ENCODE measurements around the gene RNF213. TPM values are rescaled to one million over a fixed set of nuclear protein-coding genes. Genes with fewer than 3 reads are reported as not detected.

Gene RNF213
- total RNA-seq, 1 experiment from 2014 or later = 71.4 TPM

DNA sequence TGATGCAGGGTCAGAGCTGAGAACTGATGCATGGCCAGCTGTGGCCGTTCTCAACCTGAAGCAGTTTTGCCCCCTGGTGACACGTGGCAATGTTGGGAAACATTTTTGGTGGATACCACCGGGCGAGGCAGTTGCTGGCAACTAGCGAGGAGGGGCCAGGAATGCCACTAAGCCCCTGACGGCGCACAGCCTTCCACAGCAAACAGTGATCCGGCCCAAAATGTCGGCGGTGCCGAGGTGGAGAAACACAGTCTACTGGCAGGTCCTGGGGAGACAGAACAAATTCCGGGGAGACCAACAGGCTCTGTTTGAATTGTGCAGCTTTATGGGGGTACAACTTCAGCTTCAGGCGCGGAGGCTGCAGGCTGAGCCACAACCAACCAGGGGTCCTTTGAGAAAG lies 32.2 kb upstream of the RNF213 start:
- no peak overlapping the region for H3K4me2 ChIP-seq (ENCODE audit: low read length)
- no peaks in the 10 kb centered on the region for H3F3A ChIP-seq (ENCODE audit: low read length, unreplicated experiment)
- H3K79me2 ChIP-seq (ENCODE audit: low read length) = no peaks in the 10 kb centered on the region
- ChIA-PET POLR2A (ENCODE audit: unreplicated experiment) (no interaction called here), CTCF (no interaction called here)
- H3K4me1 ChIP-seq (ENCODE audit: insufficient read depth, low read length) = no peaks in the 10 kb centered on the region
- H3K9me3 ChIP-seq (ENCODE audit: low read length) = peaks cover 19% of the 10 kb centered on the region
- no peaks in the 10 kb centered on the region for H4K20me1 ChIP-seq (ENCODE audit: low read length)
- H3K27ac ChIP-seq (ENCODE audit: low read length) = no peak overlapping the region
- ATAC-seq (no peak), DNase-seq (no peak)
- no peaks in the 10 kb centered on the region for H3K9me2 ChIP-seq (replicated peaks; ENCODE audit: low read length)
- no peak overlapping the region for H3K9ac ChIP-seq (ENCODE audit: low read length)
- no peak overlapping the region for H3K4me3 ChIP-seq (ENCODE audit: low read length)
- intact Hi-C loops (cut with micrococcal nuclease) = no loop called here
- H2AFZ ChIP-seq (ENCODE audit: low read length) = no peak overlapping the region
- no peaks in the 10 kb centered on the region for H3K27me3 ChIP-seq (ENCODE audit: low read length)
- no TSS peak for BruUV-seq (replicated peaks)
- TF ChIP-seq EZH2 (IDR thresholded peaks at IDR 0.05; ENCODE audit: low read length, unreplicated experiment) (no peak), CTCF (conservative IDR thresholded peaks at IDR 0.05; ENCODE audit: low read depth, low read length) (no peak), EZH2phosphoT487 (IDR thresholded peaks at IDR 0.05; ENCODE audit: borderline replicate concordance, low read length) (no peak)
- H3K36me3 ChIP-seq (ENCODE audit: low read depth, low read length) = peaks cover 24% of the 10 kb centered on the region

DNA sequence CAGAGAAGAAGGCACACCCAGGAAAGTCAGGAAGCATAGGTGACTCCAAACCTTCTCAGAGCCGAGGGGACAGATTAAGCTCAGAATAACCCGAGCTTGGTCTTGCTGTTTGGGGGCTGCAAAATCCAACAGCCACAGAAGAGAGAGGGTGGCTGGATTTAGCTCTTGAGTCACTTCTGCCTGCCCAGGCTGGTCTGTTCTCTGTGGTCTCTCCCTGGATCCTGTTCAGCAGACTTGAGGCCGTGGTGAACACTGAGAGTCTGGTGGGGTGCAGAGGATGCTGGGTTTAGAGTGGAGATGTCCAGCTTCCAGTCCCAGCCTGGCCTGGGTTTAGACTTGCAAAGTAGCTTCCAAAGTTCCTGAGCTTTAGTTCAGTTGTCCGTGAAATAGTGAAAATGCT lies 31.6 kb upstream of the RNF213 start:
- no peak for DNase-seq
- H4K20me1 ChIP-seq (ENCODE audit: low read length) = no peaks in the 10 kb centered on the region
- no peaks in the 10 kb centered on the region for H3F3A ChIP-seq (ENCODE audit: low read length, unreplicated experiment)
- ChIA-PET CTCF (interaction anchor here (0.7 kb wide), 1 partner anchor 1164 kb away, joined by 5 read pairs; no protein-coding TSS in a partner anchor), POLR2A (ENCODE audit: unreplicated experiment) (no interaction called here)
- H3K79me2 ChIP-seq (ENCODE audit: low read length) = no peaks in the 10 kb centered on the region
- H3K9me2 ChIP-seq (replicated peaks; ENCODE audit: low read length) = no peaks in the 10 kb centered on the region
- no peaks in the 10 kb centered on the region for H3K27me3 ChIP-seq (ENCODE audit: low read length)
- intact Hi-C loops (cut with micrococcal nuclease) = no loop called here
- H3K36me3 ChIP-seq (ENCODE audit: low read depth, low read length) = peaks cover 27% of the 10 kb centered on the region
- no peak for ATAC-seq
- H3K9me3 ChIP-seq (ENCODE audit: low read length) = peaks cover 22% of the 10 kb centered on the region
- no peak overlapping the region for H3K9ac ChIP-seq (ENCODE audit: low read length)
- H3K4me1 ChIP-seq (ENCODE audit: insufficient read depth, low read length) = no peaks in the 10 kb centered on the region
- TF ChIP-seq EZH2 (IDR thresholded peaks at IDR 0.05; ENCODE audit: low read length, unreplicated experiment) (no peak), EZH2phosphoT487 (IDR thresholded peaks at IDR 0.05; ENCODE audit: borderline replicate concordance, low read length) (no peak), CTCF (conservative IDR thresholded peaks at IDR 0.05; ENCODE audit: low read depth, low read length) (no peak)
- no TSS peak for BruUV-seq (replicated peaks)
- no peak overlapping the region for H2AFZ ChIP-seq (ENCODE audit: low read length)
- no peak overlapping the region for H3K4me2 ChIP-seq (ENCODE audit: low read length)
- H3K4me3 ChIP-seq (ENCODE audit: low read length) = no peak overlapping the region
- no peak overlapping the region for H3K27ac ChIP-seq (ENCODE audit: low read length)

DNA sequence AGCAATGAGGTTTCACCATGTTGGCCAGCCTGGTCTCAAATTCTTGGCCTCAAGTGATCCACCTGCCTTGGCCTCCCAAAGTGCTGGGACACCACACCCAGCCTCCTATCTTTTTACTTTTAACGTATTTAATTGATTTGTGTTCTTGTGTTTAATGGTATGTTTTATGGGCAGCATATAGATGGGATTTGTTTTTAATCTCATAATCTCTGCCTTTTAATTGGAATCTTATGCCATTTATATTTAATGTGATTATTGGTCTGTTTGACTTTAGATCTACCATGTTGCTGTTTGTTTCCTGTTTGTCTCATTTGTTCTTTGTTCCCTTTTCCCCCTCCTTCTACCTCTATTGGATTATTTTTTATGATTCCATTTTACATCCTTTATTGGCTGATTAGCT lies 28.2 kb upstream of the RNF213 start:
- Histone ChIP-seq H3K4me2 (ENCODE audit: low read length) (no peak overlapping the region), H3K36me3 (ENCODE audit: low read depth, low read length) (peaks cover 30% of the 10 kb centered on the region), H3K79me2 (ENCODE audit: low read length) (no peaks in the 10 kb centered on the region), H3K4me1 (ENCODE audit: insufficient read depth, low read length) (no peaks in the 10 kb centered on the region), H3K4me3 (ENCODE audit: low read length) (no peak overlapping the region), H3K9me3 (ENCODE audit: low read length) (peaks cover 22% of the 10 kb centered on the region), H3K27me3 (ENCODE audit: low read length) (no peaks in the 10 kb centered on the region), H3F3A (ENCODE audit: low read length, unreplicated experiment) (no peaks in the 10 kb centered on the region), H3K9ac (ENCODE audit: low read length) (no peak overlapping the region), H3K9me2 (replicated peaks; ENCODE audit: low read length) (no peaks in the 10 kb centered on the region), H3K27ac (ENCODE audit: low read length) (no peak overlapping the region), H2AFZ (ENCODE audit: low read length) (no peak overlapping the region), H4K20me1 (ENCODE audit: low read length) (no peaks in the 10 kb centered on the region)
- BruUV-seq (replicated peaks) = no TSS peak
- intact Hi-C loops (cut with micrococcal nuclease) = no loop called here
- no peak for TF ChIP-seq CTCF (conservative IDR thresholded peaks at IDR 0.05; ENCODE audit: low read depth, low read length)
- TF ChIP-seq EZH2 (IDR thresholded peaks at IDR 0.05; ENCODE audit: low read length, unreplicated experiment) = no peak
- no peak for TF ChIP-seq EZH2phosphoT487 (IDR thresholded peaks at IDR 0.05; ENCODE audit: borderline replicate concordance, low read length)
- DNase-seq (no peak), ATAC-seq (no peak)
- ChIA-PET CTCF (no interaction called here), POLR2A (ENCODE audit: unreplicated experiment) (no interaction called here)
